HepG2 (cell line): ENCODE results near the gene RIPK1. TPM values are rescaled to one million over a fixed set of nuclear protein-coding genes. Genes with fewer than 3 reads are reported as not detected.

ENCODE experiments used
- MYC ChIP-seq: sonication (generic); formaldehyde crosslinking; IDR thresholded peaks from 2 replicates; pipeline ENCODE4 v1.9.0; 2021; ENCODE audit warnings: missing genetic modification reagents, borderline replicate concordance
- NR2F1 ChIP-seq, 2 experiments: fragments of 450-650 bp in 1 of 2; formaldehyde crosslinking in 1 of 2; IDR thresholded peaks; 2 replicates each; pipeline versions ENCODE4 v1.5.0 to v1.6.1; 2016 to 2020; ENCODE audit warnings: mild to moderate bottlenecking in 1 of 2, missing compliant biosample characterization in 1 of 2, missing genetic modification reagents in 1 of 2, moderate library complexity in 1 of 2
- PRDM10 ChIP-seq: sonication (generic); formaldehyde crosslinking; IDR thresholded peaks from 2 replicates; pipeline ENCODE4 v1.4.0; 2020; ENCODE audit warnings: low read depth, missing genetic modification reagents
- SUZ12 ChIP-seq: fragments of 150-350 bp; IDR thresholded peaks from 2 replicates; pipeline ENCODE4 v1.6.1; 2014; ENCODE audit warnings: low read depth, low read length
- TBP ChIP-seq: sonication (generic); formaldehyde crosslinking; IDR thresholded peaks from 2 replicates; pipeline ENCODE4 v1.5.0; 2020; ENCODE audit warnings: missing genetic modification reagents
- ZBTB8A ChIP-seq: sonication (generic); formaldehyde crosslinking; IDR thresholded peaks from 2 replicates; pipeline ENCODE4 v1.4.0; 2020; ENCODE audit warnings: mild to moderate bottlenecking, low read depth, missing genetic modification reagents, borderline replicate concordance
- ZHX1 ChIP-seq: sonication (generic); formaldehyde crosslinking; IDR thresholded peaks from 2 replicates; pipeline ENCODE4 v1.8.1; 2022; ENCODE audit warnings: low read depth, mild to moderate bottlenecking, missing genetic modification reagents
- ZNF407 ChIP-seq: sonication (generic); formaldehyde crosslinking; IDR thresholded peaks from one replicate; pipeline ENCODE4 v1.5.1; 2020; ENCODE audit warnings: mild to moderate bottlenecking, missing genetic modification reagents; ENCODE audit errors: not compliant biosample characterization
- ZNF83 ChIP-seq: sonication (generic); formaldehyde crosslinking; IDR thresholded peaks from 2 replicates; pipeline ENCODE4 v1.4.0; 2020; ENCODE audit warnings: missing genetic modification reagents, mild to moderate bottlenecking, borderline replicate concordance
- polyA plus RNA-seq, 8 experiments: library from polyadenylated mRNA; depleted of rRNA in 3 of 8; stranded (reverse) in 7 of 8; unstranded in 1 of 8; fragments of >200 nt; fragmentation: Illumina TruSeq in 4 of 8; extraction: Trizol in 4 of 8; gene quantifications; 2 replicates each; pipeline versions ENCODE4 v1.2.1 to v1.2.3, GENCODE V29; 2011 to 2016; ENCODE audit warnings: low read depth in 4 of 8, missing spikeins in 1 of 8, mixed read lengths in 1 of 8; ENCODE audit not compliant: insufficient read depth in 1 of 8
- total RNA-seq, 5 experiments: library from RNA; depleted of rRNA; stranded (reverse); fragments of >200 nt; fragmentation: Illumina TruSeq; extraction: Trizol; gene quantifications; 2 replicates each; pipeline ENCODE4 v1.2.3, GENCODE V29; 2016; ENCODE audit warnings: low read depth in 1 of 5

RIPK1 gene
- total and polyA plus RNA-seq, 2 of the 13 experiments (the other 11 are each of a cell fraction or from before 2014, with no cell fraction given) = 9.0 to 10.3 TPM

GRCh38 chr6:3139090-3139903 is 71.0 kb downstream of the RIPK1 start (continued):
- no peak for TF ChIP-seq SUZ12
- TF ChIP-seq ZHX1 (CRISPR knock-in tag) = 0 out of 2 replicates have a peak, but pooled peaks have one; percentile 48
- TF ChIP-seq PRDM10 (CRISPR knock-in tag) = peak; percentile 37; the same call in 1 of the 2 replicates
- no peak for TF ChIP-seq ZBTB8A (CRISPR knock-in tag)
- 0 out of 4 replicates have a peak, but pooled peaks have one; percentile 13 to 20 for TF ChIP-seq NR2F1 (CRISPR knock-in tag; IDR thresholded peaks at IDR 0.05)
- peak; percentile 68; the same call in 1 of the 2 replicates for TF ChIP-seq MYC
- TF ChIP-seq ZNF83 = no peak
- TF ChIP-seq TBP (CRISPR knock-in tag) = no peak
- no peak for TF ChIP-seq ZNF407 (CRISPR knock-in tag)
